KOPT-K1 (cell line): ENCODE measurements around the gene SPRN.

Experiments
- H3K27ac ChIP-seq: fragments of 200-600 bp; sonication (generic); 2 replicates; pipeline ENCODE4 v1.5.1; 2016; ENCODE audit warnings: antibody characterized with exemption, mild to moderate bottlenecking, low read depth, low read length; ENCODE audit not compliant: poor library complexity, severe bottlenecking
- H3K36me3 ChIP-seq: fragments of 200-600 bp; sonication (generic); 2 replicates; pipeline ENCODE4 v1.5.1; 2017; ENCODE audit warnings: antibody characterized with exemption, mild to moderate bottlenecking, low read length, moderate library complexity; ENCODE audit not compliant: insufficient read depth
- H3K9me3 ChIP-seq: fragments of 200-600 bp; sonication (generic); 2 replicates; pipeline ENCODE4 v1.5.1; 2017; ENCODE audit warnings: antibody characterized with exemption, low read length, mild to moderate bottlenecking; ENCODE audit not compliant: insufficient read depth, poor library complexity, severe bottlenecking

SPRN gene

DNA sequence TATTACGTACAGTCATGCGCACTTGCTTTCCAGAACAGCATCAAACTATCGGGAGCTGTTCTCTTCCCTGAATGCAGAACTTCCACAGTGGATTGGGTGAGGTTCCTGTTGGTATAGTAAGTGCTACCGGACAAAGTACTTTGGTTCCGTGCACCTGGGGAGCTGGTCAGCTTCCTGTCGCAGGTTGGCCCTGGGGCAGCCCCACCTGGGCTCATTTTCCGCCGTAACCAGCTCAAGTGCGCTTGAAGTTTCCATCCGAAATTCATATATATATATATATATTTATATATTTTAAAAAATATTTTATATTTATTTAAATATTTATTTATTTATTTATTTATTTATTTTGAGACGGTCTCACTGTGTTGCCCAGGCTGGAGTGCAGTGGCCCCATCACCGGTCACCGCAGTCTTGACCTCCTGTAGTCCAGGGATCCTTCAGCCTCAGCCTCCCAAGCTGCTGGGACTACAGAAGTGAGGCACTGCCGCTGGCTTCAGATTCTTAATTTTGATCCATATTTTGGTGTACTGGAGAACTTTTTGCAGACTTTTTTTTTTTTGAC, 35.9 kb upstream of the SPRN start:
- Histone ChIP-seq H3K9me3 (no peaks in the 10 kb centered on the region), H3K27ac (no peak overlapping the region)

DNA sequence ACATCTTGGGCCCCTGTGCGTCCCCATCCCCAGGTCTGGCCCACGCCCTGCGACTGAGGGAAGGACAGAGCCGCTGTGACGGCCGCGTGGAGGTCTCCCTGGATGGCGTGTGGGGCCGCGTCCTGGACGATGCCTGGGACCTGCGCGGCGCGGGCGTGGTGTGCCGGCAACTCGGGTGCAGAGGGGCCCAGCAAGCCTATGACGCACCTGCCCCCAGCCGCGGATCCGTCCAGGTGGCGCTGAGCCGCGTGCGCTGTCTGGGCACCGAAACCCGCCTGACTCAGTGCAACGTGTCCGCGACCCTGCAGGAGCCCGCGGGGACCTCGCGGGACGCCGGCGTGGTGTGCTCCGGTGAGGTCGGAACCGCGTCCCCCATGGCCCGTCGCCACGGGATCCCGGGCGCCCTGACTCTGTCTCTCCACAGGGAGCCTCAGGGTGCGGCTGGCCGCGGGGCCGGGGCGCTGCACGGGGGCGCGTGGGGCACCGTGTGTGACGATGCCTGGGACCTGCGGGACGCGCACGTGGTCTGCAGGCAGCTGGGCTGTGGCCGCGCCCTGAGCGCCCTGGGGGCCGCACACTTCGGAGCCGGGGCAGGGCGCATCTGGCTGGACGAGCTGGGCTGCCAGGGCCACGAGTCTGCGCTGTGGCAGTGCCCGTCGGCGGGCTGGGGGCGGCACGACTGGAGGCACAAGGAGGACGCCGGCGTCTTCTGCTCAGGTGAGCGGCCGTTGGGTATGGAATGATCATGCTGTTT, 35.2 kb upstream of the SPRN start:
- H3K36me3 ChIP-seq = peaks cover 74% of the 10 kb centered on the region; the same call in 1 of the 2 replicates
- H3K9me3 ChIP-seq = no peaks in the 10 kb centered on the region
- no peak overlapping the region for H3K27ac ChIP-seq

More for the DNA sequence above, 35.9 kb upstream of the SPRN start:
- H3K36me3 ChIP-seq = peaks cover 79% of the 10 kb centered on the region; the same call in 1 of the 2 replicates

DNA sequence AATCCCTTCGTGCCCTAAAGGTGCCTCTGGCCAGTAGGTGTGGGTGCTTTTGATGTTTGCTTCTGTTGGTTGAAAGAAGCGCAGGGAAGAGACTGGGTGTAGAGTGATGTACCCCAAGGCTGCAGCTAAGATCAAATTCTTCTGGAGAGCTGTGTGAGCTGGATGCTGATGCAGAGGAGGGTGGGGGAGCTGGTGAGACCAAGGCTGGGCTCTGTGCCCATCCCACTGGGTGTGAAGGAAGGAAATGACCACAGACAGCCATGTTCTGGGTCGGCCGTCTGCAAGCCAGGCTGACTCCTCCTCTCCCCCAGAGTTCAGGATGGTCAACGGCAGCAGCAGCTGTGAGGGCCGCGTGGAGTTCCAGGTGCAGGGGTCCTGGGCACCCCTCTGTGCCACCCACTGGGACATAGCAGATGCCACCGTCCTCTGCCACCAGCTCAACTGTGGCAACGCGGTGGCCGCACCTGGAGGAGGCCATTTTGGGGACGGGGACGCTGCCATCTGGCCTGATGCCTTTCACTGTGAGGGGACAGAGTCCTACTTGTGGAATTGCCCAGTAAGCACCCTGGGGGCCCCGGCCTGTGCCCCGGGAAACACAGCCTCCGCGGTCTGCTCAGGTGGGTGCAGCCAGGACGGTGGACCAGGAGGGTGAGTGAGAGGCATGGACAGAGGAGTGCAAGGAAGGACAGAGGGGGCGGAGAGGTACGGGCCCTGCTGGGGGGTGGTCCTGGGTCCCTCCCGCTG, 34.5 kb upstream of the SPRN start:
- H3K27ac ChIP-seq = no peak overlapping the region
- H3K36me3 ChIP-seq = peaks cover 67% of the 10 kb centered on the region; the same call in 1 of the 2 replicates
- no peaks in the 10 kb centered on the region for H3K9me3 ChIP-seq

DNA sequence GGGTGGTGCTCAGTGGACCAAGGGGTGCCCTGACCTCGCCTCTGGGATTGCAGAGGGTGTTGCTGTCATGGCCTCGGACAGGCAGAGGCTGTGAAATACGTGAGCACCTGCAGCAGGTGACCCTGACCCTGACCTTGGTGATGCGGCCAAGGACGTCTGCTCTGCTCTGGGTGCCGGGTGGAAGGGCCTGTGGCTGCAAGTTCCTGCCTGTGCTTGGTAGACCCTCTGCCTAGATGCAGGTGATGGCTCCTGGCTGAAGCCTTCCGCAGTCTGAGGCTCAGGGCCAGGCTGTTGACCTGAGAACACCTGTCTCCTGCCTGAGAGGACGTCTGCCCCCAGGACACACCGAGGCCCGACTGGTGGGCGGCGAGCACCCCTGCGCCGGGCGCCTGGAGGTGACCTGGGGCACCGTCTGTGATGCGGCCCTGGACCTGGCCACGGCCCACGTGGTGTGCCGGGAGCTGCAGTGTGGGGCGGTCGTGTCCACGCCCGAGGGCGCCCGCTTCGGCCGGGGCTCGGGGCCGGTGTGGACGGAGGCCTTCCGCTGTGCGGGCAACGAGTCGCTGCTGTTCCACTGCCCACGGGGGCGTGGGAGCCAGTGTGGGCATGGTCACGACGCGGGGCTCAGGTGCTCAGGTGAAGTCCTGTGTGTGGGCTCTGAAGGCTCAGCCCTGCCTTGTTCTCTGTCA, 33.7 kb upstream of the SPRN start:
- Histone ChIP-seq H3K9me3 (no peaks in the 10 kb centered on the region), H3K36me3 (peaks cover 61% of the 10 kb centered on the region; the same call in 1 of the 2 replicates), H3K27ac (no peak overlapping the region)

DNA sequence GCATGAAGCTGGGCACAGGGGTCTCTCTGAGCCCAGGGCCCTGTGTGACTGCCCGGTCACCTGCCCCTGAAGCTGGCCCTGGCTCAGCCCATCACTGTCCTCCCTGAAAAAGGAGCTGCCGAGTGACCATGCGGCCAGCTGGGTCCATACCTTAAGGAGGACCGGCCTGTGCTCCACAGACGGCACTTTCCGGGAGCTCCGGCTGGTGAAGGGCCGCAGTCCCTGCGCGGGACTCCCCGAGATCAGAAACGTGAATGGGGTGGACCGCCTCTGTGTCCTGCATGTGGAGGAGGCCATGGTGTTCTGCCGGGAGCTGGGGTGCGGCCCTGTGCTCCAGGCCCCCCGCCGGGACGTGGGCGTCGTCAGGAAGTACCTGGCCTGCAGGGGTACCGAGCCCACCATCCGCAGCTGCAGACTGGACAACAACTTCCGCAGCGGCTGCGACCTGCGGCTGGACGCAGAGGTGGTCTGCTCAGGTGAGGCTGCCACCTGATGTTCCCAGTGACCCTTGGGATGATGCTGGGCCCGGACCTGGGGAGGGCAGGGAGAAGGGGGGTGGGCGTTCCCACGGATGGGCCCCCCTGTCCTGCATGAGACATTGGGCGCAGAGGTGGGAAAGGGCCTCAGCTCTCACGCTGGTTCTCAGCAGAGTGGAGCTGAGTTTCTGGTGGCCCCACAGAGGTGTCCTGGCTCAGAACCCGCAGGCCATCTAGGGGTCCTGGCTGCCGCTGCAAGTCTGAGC, 32.8 kb upstream of the SPRN start:
- Histone ChIP-seq H3K9me3 (no peaks in the 10 kb centered on the region), H3K27ac (no peak overlapping the region), H3K36me3 (peaks cover 52% of the 10 kb centered on the region; the same call in 1 of the 2 replicates)

DNA sequence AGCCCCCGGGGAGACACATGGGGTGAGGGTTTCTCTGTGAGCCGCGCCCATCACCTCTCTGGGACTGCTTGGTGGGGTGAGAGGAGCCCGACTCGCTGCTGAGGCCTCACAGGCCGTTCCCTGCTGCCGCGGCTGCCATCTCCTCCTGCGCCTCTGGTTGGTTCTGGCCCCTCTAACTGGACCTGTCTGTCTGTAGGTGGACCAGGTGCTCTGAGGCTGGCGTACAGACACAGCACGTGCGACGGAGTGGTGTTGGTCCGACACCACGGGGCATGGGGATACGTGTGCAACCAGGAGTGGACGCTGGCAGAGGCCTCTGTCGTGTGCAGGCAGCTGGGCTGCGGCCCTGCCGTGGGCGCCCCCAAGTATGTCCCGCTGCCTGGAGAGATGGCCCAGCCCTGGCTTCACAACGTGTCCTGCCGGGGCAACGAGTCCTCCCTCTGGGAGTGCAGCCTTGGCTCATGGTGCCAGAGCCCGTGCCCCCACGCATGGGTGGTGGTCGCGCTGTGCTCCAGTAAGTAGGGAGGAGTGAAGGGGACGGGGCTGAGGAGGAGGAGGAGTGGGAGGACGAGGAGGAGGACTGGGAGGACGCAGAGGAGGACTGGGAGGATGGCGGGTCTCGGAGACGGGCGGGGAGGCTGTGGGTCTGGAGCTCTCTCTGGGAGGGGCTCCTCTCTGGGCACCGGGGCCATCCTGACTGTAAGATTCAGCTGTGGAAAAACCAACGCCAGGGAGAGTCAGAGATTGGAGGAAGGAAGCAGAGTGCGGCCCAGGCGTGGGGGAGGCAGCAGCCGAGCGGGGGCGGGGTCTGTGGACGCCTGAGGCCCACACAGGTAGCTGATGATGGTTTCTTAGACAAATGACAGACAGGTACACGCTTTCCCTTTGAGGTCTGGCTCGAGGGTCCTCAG, 31.9 kb upstream of the SPRN start:
- no peak overlapping the region for H3K27ac ChIP-seq
- H3K9me3 ChIP-seq = no peaks in the 10 kb centered on the region
- peaks cover 47% of the 10 kb centered on the region; the same call in 1 of the 2 replicates for H3K36me3 ChIP-seq

DNA sequence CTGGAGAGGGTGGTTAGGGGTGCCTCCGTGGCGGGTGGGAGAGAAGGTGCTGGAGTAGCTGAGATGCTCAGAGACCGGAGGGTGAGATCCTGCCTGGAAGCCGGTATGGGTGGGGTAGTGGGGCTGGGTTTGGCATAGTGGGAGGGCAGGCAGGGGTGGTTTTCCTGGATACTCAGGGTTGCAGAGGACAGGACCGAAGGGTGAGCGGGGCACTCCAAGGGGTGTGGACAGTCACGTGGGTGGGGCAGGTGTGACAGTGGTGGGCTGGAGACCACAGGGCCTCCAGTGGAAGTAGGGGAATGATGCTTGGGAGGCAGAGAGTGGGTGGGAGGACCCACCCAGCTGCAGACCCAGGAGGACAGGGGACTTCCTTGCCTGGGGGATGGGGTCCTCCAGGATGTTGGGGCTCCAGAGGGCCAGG, 31.2 kb upstream of the SPRN start:
- Histone ChIP-seq H3K9me3 (no peaks in the 10 kb centered on the region), H3K27ac (peak overlapping the region; percentile 27), H3K36me3 (peaks cover 43% of the 10 kb centered on the region; the same call in 1 of the 2 replicates)

DNA sequence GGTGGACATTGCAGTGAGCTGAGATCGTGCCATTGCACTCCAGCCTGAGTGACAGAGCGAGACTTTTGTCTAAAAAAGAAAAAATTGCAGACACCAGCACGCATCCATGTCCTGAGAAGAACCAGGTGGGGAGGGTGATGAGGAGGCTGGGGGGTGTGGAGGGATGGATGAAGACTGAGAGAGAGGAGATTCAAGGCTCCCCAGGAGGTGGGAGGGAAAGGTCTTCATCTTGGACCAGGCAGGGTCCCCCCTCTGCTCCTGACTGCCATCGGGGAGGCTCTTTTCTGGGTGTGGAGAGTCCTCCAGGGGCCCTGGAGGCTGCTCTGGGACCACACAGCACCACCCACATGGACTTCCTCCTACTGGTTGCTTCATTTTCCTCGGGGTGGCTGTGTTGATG, 30.8 kb upstream of the SPRN start:
- H3K9me3 ChIP-seq = no peaks in the 10 kb centered on the region
- H3K27ac ChIP-seq = peak overlapping the region; percentile 83
- H3K36me3 ChIP-seq = peaks cover 42% of the 10 kb centered on the region; the same call in 1 of the 2 replicates

DNA sequence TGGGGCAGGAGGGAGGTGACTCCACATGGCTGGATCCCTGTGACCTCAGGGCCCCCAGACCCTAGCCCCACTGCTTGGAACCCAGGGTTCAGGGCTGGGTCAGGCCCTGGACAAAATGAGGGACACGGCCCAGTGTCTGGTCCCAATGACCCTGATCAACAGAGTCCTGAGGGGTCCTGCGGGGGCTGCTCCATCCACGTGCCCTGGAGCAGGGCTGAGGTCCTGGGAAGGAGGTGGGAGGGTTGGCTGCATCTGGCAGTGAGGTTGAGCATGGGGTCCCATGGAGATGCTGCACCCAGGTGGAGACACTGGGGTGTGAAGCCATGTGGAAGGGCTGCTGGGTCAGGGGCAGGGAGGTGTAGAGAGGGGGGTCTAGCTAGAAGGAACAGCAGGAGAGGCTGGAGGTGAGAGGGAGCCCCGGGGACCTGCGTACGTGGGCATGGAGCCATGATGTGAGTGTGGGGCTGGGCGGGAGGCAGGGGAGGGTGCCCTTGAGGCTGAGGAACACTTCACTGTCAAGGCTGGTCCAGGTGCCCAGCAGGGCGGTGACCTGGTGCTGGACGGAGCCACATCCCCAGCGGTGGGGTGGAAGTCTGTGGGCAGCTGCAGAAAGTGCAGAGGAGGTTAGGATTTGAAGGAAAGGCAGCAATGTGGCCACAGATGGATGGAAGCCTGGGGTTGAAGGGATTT, 29.9 kb upstream of the SPRN start:
- Histone ChIP-seq H3K27ac (peak overlapping the region; percentile 83), H3K36me3 (peaks cover 34% of the 10 kb centered on the region; the same call in 1 of the 2 replicates), H3K9me3 (peaks cover 2% of the 10 kb centered on the region)

DNA sequence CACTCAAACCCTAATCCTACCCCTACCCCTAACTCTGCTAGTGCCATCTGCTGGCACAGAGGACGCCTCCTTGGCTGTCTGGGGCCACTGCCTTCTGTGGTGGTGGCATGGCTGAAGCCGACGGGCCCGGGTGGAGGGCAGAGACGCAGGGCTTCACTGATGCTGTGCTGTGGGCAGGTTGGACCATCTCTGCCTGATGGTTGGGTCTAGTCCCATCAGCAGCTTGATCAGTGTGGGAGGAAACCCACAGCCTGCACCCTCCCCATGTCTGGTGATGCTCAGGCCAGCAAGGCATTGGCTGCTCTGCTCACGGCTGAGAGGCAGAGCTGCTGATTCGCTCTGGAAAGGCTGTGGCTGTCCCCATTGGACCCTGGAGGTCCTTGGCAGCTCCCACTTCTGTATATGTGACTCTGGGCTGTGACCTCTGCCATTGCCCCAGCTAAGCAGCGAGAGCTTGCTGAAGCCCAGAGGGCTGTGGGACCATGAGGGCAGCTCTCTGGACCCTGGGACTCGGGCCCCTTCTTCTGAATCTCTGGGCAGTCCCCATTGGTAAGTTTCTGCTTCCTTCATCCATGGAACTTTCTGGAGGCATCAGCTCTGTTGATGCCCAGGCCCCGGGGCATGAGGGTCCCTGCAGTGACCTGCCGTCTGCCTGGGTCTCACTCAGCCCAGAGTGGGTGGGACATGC, 29.2 kb upstream of the SPRN start, which contains the start of gene SCART1:
Gene SCART1 (plus strand): TSS at position 430 of the 688 bp plus-strand sequence. CDS start 53 bp downstream, at position 483.
- Histone ChIP-seq H3K9me3 (peaks cover 8% of the 10 kb centered on the region), H3K27ac (peak within 1 kb of the TSS; percentile 83)

DNA sequence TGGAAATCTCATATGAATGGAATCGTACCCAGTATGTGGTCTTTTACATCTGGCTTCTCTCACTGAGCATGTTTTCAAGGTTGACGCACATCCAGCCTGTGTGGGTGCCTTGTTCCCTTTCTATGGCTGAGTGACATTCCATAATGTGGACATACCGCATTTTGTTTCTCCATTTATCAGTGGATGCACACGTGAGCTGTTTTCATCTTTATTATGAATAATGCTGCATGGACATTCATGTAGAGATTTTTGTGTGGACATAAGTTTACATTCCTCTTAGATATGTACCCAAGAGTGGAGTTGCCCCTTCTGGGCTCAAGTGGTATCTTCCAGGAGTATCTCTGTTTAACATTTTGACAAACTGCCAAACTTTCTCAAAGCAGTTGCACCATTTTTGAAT, 28.0 kb upstream of the SPRN start:
- Histone ChIP-seq H3K36me3 (0 out of 2 replicates have a peak, but pooled peaks cover 16% of the 10 kb centered on the region), H3K9me3 (peaks cover 21% of the 10 kb centered on the region)

More for the DNA sequence above, 29.2 kb upstream of the SPRN start, which contains the start of gene SCART1:
- H3K36me3 ChIP-seq = peaks cover 27% of the 10 kb centered on the region; the same call in 1 of the 2 replicates

DNA sequence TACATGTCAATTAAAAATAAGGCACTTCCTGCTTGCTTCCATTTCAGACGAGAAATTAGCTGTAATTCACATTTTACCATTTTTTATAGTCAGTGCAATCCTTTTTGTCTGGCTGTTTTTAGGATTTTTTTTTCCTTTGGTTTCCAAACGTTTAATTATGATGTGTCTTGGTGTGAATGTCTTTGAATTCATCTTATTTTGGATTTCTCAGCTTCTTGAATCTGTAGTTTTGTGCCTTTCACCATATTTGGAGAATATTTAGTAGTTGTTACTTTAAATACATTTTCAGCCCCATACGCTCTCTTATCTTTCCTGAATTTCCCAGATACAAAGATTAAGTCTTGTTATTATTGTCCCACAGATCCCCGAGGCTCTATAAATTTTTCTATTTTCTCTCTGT, 26.9 kb upstream of the SPRN start:
- Histone ChIP-seq H3K36me3 (0 out of 2 replicates have a peak, but pooled peaks cover 5% of the 10 kb centered on the region), H3K9me3 (peaks cover 32% of the 10 kb centered on the region), H3K27ac (no peak overlapping the region)

More for the DNA sequence above, 28.0 kb upstream of the SPRN start:
- peak overlapping the region; percentile 83 for H3K27ac ChIP-seq
